Measurements from ENCODE around the gene CFTR.

DNA sequence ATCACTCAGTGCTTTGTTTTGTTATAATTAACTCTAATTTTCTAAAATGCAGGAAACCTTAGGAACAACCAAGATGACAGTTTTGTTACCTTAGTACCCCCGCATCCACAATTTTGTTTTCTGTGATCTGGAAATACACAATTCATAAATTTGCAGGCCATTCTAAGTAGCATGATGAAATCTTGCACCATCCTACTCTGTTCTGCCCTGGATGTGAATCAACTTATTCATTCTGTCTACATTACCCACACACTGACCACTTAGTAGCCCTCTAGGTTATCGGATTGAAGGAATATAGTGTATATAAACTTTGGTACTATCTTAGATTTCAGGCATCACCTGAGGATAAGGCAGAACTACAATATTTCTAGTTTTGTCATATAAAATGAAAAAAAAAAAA, 237.5 kb downstream of the CFTR start:
- TF ChIP-seq, protein P1, sequence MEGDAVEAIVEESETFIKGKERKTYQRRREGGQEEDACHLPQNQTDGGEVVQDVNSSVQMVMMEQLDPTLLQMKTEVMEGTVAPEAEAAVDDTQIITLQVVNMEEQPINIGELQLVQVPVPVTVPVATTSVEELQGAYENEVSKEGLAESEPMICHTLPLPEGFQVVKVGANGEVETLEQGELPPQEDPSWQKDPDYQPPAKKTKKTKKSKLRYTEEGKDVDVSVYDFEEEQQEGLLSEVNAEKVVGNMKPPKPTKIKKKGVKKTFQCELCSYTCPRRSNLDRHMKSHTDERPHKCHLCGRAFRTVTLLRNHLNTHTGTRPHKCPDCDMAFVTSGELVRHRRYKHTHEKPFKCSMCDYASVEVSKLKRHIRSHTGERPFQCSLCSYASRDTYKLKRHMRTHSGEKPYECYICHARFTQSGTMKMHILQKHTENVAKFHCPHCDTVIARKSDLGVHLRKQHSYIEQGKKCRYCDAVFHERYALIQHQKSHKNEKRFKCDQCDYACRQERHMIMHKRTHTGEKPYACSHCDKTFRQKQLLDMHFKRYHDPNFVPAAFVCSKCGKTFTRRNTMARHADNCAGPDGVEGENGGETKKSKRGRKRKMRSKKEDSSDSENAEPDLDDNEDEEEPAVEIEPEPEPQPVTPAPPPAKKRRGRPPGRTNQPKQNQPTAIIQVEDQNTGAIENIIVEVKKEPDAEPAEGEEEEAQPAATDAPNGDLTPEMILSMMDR (IDR thresholded peaks at IDR 0.05; ENCODE audit: low read length), result no peak
- TF ChIP-seq EZH2 (IDR thresholded peaks at IDR 0.05; ENCODE audit: borderline replicate concordance, low read length), result no peak

All from OCI-LY1 (cell line).